Measurements from ENCODE around the gene CHCHD6.

The CHCHD6 gene

DNA sequence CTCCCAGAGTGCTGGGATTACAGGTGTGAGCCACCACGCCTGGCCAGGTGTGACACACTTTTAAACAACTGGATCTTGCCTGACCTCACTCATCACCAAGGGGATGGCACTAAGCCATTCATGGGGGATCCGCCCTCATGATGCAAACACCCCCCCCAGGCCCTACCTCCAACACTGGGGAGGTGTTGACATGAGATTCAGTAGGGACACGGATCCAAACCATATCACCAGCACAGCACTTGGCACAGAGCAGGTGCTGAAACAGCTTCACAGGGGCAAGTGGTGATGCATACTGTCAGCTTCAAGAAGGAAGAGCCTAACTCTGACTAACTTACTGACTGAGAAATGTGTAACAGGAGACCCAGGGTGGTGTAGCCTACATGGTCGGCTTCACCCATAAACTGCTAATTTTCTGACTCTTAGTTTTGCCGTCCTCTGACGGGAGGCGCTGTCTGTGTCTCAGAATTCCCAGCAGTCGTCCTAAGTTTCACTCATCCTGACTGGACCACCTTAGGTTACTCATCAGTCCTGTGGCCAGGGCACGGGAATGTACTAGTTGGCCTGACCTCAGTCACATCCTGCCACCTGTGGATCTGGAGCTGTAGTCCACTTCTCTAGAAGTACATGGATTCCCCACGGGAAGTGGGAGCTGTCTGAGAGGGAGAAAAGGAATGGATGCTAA is 197.0 kb downstream of the CHCHD6 start:
- DNase-seq, result no peak

GRCh38 chr3:126901631-126902030 is 197.6 kb downstream of the CHCHD6 start:
- no peak for DNase-seq

DNA sequence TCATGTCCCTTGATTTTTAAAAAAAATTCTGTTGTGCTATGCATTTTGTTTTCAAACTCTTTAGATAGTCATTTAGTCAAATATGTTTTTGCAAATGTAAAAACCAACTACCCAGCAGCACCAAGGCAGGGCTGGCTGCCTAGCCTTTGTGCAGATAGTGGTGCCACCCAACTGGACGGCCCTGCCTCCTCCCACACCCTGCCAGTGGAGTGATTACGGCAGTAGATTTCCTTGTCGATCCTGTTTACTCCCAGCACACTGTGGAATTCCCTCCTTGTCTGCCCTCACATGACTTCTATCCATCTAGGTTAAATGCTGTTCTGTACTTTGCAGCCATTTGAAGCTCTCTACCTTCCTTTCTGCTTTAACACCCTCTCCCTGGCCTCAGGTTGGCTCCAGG is 199.5 kb downstream of the CHCHD6 start:
- no peak for DNase-seq

DNA sequence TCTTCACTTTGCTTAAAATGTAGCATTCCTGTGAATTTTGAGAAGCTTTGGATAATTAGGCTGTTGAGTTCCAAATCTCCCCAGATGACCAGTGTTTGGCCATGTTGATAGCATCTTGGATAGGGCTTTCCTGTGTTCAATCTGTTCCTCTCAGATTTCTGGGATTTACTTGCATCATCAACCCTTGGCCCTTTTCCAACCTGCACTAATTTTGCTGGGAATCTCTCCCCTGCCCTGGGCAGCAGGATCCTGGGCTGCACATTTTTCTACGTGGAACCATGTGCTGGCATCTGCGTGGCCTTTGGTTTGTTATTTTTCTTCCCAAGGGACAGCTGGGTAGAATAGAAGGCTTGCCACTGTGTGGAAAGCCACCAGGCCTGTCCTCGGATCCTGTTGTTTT is 203.5 kb downstream of the CHCHD6 start:
- no peak for DNase-seq

GRCh38 chr3:126908752-126909275 is 204.8 kb downstream of the CHCHD6 start:
- no peak for DNase-seq

DNA sequence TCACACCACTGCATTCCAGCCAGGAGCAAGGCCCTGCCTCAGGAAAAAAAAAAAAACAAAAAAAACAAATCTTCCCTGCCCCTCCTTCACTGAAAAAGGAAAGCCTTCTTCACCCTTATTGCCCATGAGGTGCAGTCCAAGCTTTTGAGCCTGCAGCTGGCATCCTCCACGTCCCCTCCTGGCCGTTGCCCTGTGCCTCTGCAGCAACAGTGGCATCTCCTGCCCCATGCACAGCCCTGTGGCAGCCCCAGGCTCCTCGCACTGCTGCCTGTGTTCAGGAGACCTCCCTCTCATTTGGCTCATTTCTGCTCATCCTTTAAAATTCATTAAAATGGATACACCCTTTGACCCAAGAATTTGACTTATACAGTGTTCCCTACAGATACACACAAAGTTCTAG is 206.2 kb downstream of the CHCHD6 start:
- no peak for DNase-seq

DNA sequence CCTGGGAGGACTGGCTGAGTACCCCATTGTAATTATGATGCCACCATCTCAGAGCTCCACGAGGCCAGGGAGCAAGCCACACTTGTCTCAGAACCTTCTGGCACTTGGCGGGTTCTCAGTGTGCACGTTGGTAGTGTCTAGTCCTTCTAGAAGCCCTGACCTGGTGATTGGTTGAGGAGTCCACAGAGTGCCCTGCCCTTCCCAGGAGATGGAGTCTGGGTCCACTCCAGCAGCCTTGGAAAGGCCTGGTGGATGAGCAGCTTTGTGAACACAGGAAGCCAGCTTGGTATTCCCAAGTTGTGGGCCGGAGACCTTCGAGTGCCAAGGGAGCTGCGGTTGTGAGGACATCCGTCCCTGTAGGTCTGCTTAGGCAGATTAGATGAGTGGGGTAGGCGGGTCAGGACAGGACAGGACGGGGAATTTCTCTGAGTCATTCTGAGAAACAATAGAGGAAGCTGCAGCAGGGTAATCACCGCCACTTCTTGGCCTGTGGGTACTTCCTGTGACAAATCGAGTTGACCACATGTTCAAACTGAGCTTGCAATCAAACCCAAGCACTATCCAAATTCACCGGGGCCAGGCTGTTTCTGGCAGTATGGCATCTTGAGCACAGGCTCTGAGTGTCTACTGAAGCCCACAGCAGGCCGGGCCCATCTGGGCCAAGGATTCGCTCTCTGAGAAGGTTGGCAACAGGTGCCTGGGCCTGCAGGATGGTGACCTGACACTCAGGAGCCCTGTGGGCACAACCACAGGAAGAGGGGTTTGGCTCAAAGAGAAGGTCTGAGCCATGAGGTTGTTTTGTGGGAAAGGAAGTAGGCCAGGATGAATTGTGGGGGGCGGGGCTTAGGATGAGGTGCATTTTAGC is 207.4 kb downstream of the CHCHD6 start:
- DNase-seq, result peak; percentile 75

DNA sequence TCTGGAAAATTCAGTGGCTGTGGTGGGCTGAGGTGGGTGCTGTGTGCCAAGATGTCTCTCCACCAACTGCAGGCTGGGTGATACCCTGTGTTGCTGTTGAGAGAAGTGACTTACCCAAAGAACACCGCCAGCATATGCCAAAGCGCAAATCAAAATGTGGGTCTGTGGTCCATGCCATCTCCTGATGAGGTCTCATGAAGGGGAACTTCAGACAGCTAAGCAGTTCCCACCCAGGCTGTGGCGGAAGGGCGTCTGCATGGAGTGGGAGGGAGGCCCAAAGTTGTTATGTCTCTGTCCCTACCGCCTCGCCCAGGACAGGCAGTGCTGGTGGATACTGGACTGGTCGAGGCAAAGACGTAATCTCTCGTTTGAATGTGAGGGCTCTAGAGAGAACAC is 208.0 kb downstream of the CHCHD6 start:
- no peak for DNase-seq

GRCh38 chr3:126912491-126913195 is 208.6 kb downstream of the CHCHD6 start:
- no peak for DNase-seq

- DNase-seq, result no peak
Observed at GRCh38 chr3:126913524-126913923, 209.5 kb downstream of the CHCHD6 start.

- no peak for DNase-seq
Observed at GRCh38 chr3:126914226-126914625, 210.2 kb downstream of the CHCHD6 start.

DNA sequence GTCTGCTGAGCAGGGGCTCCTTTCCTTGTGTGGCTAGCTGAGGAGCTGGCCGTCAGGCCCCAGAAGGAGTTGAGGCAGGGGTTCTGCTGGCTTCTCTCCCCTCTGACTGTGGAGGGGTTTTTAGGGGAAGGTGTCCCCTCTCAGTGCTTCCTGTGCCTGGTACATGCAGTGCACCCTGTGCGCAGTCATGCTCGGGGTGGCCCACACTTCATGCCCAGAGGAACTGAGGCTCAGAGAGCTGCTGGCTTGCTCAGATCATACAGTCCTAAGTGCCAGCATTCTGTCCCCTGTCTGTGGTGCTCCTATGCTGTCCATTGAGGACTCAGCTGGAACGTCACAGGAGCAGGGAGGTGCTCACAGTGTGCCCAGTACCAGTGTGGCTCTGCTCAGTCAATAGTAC is 211.0 kb downstream of the CHCHD6 start:
- DNase-seq, result no peak

DNA sequence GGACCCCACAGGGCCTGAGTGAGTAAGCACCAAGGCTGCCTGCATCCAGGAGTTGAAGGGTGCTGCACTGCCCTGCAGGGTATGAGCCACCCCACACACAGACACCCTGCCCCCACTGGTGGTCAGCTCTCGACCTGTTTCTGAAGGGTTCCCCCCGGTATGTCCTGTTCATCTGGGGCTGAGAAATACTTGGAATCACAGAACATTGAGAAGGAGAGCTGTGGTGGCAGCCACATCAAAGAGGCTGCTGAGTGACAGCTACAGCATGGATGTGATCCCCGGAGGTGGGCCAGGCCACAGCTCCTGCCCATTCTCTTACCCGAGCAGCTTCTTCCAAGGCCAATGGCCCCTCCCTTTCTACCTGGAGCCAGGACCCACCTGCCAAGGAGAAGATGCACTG is 212.5 kb downstream of the CHCHD6 start:
- no peak for DNase-seq

DNA sequence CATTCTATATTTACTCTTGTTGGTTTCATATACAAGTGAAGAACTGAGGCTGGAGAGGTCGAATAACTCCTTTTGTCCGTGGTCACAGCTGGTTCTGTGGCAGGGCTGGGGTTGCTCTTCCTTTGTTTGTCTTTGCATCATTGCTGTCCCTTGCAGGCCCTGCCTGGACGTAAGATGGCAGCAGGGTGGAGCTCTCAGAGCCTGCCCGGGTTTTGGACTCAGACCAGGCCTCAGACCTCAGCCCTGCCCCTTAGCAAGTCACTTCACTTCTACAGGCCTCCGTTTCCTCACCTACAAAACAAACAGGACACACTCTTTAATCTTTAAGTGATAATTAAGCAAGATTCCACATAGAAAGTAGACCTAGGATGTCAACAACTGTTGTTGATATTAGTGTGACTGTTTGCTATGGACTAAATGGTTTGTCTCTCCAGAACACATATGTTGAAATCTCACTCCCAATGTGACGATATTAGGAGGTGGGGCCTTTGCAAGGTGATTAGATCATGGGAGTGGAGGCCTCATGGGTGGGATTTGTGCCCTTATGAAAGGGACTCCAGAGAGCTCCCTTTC is 213.3 kb downstream of the CHCHD6 start:
- no peak for DNase-seq

GRCh38 chr3:126918355-126918821 is 214.3 kb downstream of the CHCHD6 start:
- DNase-seq, result no peak

DNA sequence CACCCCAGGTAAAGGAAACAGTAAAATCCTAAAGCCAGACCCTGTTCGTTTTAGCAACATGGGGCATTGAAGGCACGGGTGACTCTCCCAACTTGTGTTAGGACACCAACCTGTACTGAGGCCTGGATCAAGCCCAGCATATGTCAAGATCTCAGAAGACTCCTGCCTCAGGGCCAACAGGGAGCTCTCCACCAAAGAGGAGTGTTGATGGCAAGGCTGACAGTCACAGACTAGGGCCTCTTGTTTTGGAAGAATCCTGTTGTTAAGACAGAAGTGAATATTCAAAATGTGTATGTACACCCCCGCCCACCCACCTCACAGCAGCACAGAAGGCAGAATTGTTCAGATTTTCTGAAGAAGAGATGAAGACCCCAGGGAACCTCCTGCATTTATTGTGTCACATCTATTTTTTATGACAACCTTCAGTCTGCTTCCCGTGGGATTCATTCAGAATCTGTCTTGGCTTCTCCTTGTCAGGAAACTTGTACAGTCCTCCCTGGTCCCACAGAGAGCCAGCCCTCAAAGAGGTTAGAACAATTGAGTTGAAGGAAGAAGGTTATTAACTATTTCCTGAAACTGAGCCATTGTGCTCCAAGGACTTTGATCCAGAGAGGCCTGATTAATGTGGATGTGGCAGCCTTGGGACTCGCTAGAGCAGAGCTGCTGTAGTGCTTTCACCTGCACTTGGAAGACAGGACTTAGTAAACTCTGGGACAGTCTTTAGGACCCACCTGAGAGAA is 217.2 kb downstream of the CHCHD6 start:
- DNase-seq, result no peak

GRCh38 chr3:126922466-126922865 is 218.4 kb downstream of the CHCHD6 start:
- no peak for DNase-seq

GRCh38 chr3:126923423-126923822 is 219.4 kb downstream of the CHCHD6 start:
- no peak for DNase-seq

- DNase-seq, result no peak
Observed at GRCh38 chr3:126923895-126924294, 219.9 kb downstream of the CHCHD6 start.

GRCh38 chr3:126924458-126924857 is 220.4 kb downstream of the CHCHD6 start:
- no peak for DNase-seq

- DNase-seq, result no peak
Observed at GRCh38 chr3:126925411-126926171, 221.6 kb downstream of the CHCHD6 start.
